HepG2 (cell line): ENCODE measurements around the gene EPHA2. TPM values are rescaled to one million over a fixed set of nuclear protein-coding genes. Genes with fewer than 3 reads are reported as not detected.

Experiments used
- AKAP8 ChIP-seq: sonication (generic); formaldehyde crosslinking; IDR thresholded peaks from 2 replicates; pipeline ENCODE4 v1.5.1; 2020; ENCODE audit warnings: mild to moderate bottlenecking, missing genetic modification reagents
- ARNT2 ChIP-seq: sonication (generic); formaldehyde crosslinking; IDR thresholded peaks from 2 replicates; pipeline ENCODE4 v1.8.0; 2022; ENCODE audit warnings: mild to moderate bottlenecking, low read depth, missing genetic modification reagents, moderate library complexity
- BCL3 ChIP-seq: sonication (generic); formaldehyde crosslinking; IDR thresholded peaks from 2 replicates; pipeline ENCODE4 v1.5.1; 2020; ENCODE audit warnings: mild to moderate bottlenecking, missing genetic modification reagents, moderate library complexity
- CREB1 ChIP-seq, 2 experiments: fragments of 450-650 bp in 1 of 2; IDR thresholded peaks; 2 replicates each; pipeline ENCODE4 v1.6.1; 2016 to 2017; ENCODE audit warnings: control low read depth in 1 of 2, mild to moderate bottlenecking in 1 of 2, missing compliant biosample characterization in 1 of 2, missing genetic modification characterization in 1 of 2
- E2F1 ChIP-seq: sonication (generic); formaldehyde crosslinking; IDR thresholded peaks from 2 replicates; pipeline ENCODE4 v1.5.0; 2020; ENCODE audit warnings: missing genetic modification reagents
- FOXA1 ChIP-seq, 2 experiments: fragments of 450-650 bp in 1 of 2; sonication (generic) in 1 of 2; formaldehyde crosslinking in 1 of 2; IDR thresholded peaks; 2 replicates each; pipeline versions ENCODE4 v1.4.0 to v1.6.1; 2016 to 2020; ENCODE audit warnings: missing genetic modification reagents in 1 of 2
- HDAC1 ChIP-seq: sonication (generic); formaldehyde crosslinking; IDR thresholded peaks from 2 replicates; pipeline ENCODE4 v1.5.1; 2020; ENCODE audit warnings: mild to moderate bottlenecking, missing genetic modification reagents
- IRX3 ChIP-seq: sonication (generic); formaldehyde crosslinking; IDR thresholded peaks from 2 replicates; pipeline ENCODE4 v1.8.1; 2023; ENCODE audit warnings: mild to moderate bottlenecking, low read depth, missing genetic modification reagents, borderline replicate concordance
- KIAA2018 ChIP-seq: sonication (generic); formaldehyde crosslinking; IDR thresholded peaks from 2 replicates; pipeline ENCODE4 v1.5.0; 2020; ENCODE audit warnings: mild to moderate bottlenecking, missing genetic modification reagents, borderline replicate concordance
- NFKBIZ ChIP-seq: IDR thresholded peaks from 2 replicates; pipeline ENCODE4 v1.6.1; 2018; ENCODE audit warnings: missing genetic modification reagents, missing compliant biosample characterization
- PCBP2 ChIP-seq: fragments of 200-400 bp; formaldehyde crosslinking; optimal IDR thresholded peaks from 2 replicates; pipeline ENCODE3; 2018; ENCODE audit warnings: low read length, low read depth; ENCODE audit not compliant: poor library complexity, severe bottlenecking
- REPIN1 ChIP-seq: sonication (generic); formaldehyde crosslinking; IDR thresholded peaks from 2 replicates; pipeline ENCODE4 v1.8.0; 2022; ENCODE audit warnings: missing genetic modification reagents, low read depth, mild to moderate bottlenecking, borderline replicate concordance
- TFDP1 ChIP-seq: IDR thresholded peaks from 2 replicates; pipeline ENCODE4 v1.6.1; 2016; ENCODE audit warnings: missing compliant biosample characterization, missing genetic modification reagents, borderline replicate concordance
- ZNF180 ChIP-seq: sonication (generic); formaldehyde crosslinking; IDR thresholded peaks from 2 replicates; pipeline ENCODE4 v1.4.0; 2020; ENCODE audit warnings: low read depth, missing genetic modification reagents, borderline replicate concordance
- ZNF274 ChIP-seq: sonication (generic); formaldehyde crosslinking; IDR thresholded peaks from 2 replicates; pipeline ENCODE4 v1.5.1; 2020; ENCODE audit warnings: mild to moderate bottlenecking, missing genetic modification reagents
- ZNF777 ChIP-seq: sonication (generic); formaldehyde crosslinking; IDR thresholded peaks from 2 replicates; pipeline ENCODE4 v1.4.0; 2020; ENCODE audit warnings: missing genetic modification reagents
- polyA plus RNA-seq, 8 experiments: library from polyadenylated mRNA; depleted of rRNA in 3 of 8; stranded (reverse) in 7 of 8; unstranded in 1 of 8; fragments of >200 nt; fragmentation: Illumina TruSeq in 4 of 8; extraction: Trizol in 4 of 8; gene quantifications; 2 replicates each; pipeline versions ENCODE4 v1.2.1 to v1.2.3, GENCODE V29; 2011 to 2016; ENCODE audit warnings: low read depth in 4 of 8, missing spikeins in 1 of 8, mixed read lengths in 1 of 8; ENCODE audit not compliant: insufficient read depth in 1 of 8
- total RNA-seq, 5 experiments: library from RNA; depleted of rRNA; stranded (reverse); fragments of >200 nt; fragmentation: Illumina TruSeq; extraction: Trizol; gene quantifications; 2 replicates each; pipeline ENCODE4 v1.2.3, GENCODE V29; 2016; ENCODE audit warnings: low read depth in 1 of 5

Gene EPHA2
- total and polyA plus RNA-seq, 2 of the 13 experiments (the other 11 are each of a cell fraction or from before 2014, with no cell fraction given), result 33.6 to 53.6 TPM

DNA sequence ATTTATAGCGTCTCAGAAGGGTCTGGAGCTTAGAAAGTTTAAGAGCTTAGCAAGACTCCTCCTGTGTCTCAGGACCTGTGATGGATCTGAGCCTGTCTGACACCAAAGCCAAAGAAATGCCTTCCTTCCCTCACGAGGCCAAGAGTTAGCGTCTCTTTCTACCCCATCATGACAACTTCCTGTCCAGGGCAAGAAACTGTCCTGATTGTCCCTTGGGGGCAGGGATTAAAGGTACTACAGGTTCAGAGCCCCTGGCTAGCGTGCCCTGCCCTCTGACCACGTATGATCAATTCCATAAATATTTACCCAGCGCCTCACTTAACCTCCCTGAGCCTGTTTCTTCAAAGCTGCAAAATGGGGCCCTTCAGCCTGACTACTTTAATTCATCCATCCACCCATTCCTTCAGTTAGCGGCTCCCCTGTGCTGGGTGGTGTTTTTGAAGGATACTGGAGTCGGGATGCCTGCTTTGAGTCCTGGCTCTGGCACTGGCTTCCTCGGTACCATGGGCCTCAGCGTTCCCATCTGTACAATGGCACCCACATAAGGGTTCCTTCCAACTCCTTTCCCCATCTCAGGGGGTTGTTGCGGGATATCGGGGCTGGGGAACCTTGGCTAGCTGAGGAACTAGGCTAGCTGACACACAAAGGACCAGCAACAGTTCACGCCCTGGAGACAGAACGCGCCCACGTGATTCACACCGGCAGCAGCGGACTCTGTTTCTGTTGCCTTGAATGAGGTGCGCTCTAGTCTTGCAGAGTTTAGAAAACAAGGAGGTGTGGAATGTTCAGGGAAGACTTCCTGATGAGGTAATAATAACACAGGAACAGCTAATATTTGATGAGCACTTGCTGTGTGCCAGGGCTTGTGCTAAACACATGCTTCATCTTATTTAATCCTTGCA lies 23.0 kb upstream of the EPHA2 start (continued):
- TF ChIP-seq IRX3 (CRISPR knock-in tag) (no peak), ZNF274 (CRISPR knock-in tag) (no peak), ZNF180 (CRISPR knock-in tag) (no peak), REPIN1 (CRISPR knock-in tag) (peak; percentile 54; the same call in 1 of the 2 replicates), PCBP2 (no peak), AKAP8 (CRISPR knock-in tag) (no peak), ZNF777 (CRISPR knock-in tag) (no peak), BCL3 (CRISPR knock-in tag) (no peak), E2F1 (CRISPR knock-in tag) (no peak), NFKBIZ (CRISPR knock-in tag) (no peak; the same call in 1 of the 2 replicates), TFDP1 (CRISPR knock-in tag) (peak; percentile 61; the same call in 1 of the 2 replicates), HDAC1 (peak; percentile 91), FOXA1 (IDR thresholded peaks at IDR 0.05) (no peak), FOXA1 (CRISPR knock-in tag; IDR thresholded peaks at IDR 0.05) (peak; percentile 65), ARNT2 (no peak), CREB1 (IDR thresholded peaks at IDR 0.05) (peak; percentile 36; the same call in 1 of the 2 replicates), CREB1 (CRISPR knock-in tag; IDR thresholded peaks at IDR 0.05) (peak; percentile 85), KIAA2018 (CRISPR knock-in tag) (no peak)
